Peyer's patch (tissue), 4 donors: Measurements from ENCODE around the gene WDR49.

Source experiments
- POLR2A ChIP-seq, 2 donors: fragments of 450-650 bp; IDR thresholded peaks; one replicate each; pipeline ENCODE4 v1.5.1; 2017; ENCODE audit warnings: antibody characterized with exemption in 2 of 2, mild to moderate bottlenecking in 2 of 2, moderate library complexity in 2 of 2
- TF ChIP-seq, protein P1 (sequence below), 6 experiments: fragments of 450-650 bp in 4 of 6; fragments of 200-600 bp in 2 of 6; sonication (generic) in 1 of 6; IDR thresholded peaks; one replicate each; pipeline ENCODE4 v1.5.1; 2017 to 2019; ENCODE audit warnings: antibody characterized with exemption in 6 of 6, mild to moderate bottlenecking in 3 of 6, moderate library complexity in 1 of 6

DNA sequence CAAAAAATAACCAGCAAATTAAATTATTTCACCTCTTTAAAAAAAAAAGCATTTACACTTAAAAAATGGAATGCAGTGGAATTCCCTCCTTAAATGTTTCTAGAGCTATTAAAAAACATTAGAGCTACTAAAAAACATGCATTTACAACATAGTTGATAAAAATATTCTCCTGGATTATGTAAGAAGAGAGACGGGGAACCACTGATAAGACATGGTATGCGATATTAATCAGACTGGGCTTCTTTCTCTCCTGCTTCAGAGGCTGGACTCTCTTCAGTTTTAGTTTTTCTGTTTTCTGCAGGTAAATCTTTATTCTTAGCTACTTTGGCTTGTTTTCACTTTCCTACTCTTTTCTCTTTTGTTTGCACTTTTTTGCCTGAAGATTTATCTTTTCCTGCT lies 40.4 kb upstream of the WDR49 start:
- TF ChIP-seq, protein P1, sequence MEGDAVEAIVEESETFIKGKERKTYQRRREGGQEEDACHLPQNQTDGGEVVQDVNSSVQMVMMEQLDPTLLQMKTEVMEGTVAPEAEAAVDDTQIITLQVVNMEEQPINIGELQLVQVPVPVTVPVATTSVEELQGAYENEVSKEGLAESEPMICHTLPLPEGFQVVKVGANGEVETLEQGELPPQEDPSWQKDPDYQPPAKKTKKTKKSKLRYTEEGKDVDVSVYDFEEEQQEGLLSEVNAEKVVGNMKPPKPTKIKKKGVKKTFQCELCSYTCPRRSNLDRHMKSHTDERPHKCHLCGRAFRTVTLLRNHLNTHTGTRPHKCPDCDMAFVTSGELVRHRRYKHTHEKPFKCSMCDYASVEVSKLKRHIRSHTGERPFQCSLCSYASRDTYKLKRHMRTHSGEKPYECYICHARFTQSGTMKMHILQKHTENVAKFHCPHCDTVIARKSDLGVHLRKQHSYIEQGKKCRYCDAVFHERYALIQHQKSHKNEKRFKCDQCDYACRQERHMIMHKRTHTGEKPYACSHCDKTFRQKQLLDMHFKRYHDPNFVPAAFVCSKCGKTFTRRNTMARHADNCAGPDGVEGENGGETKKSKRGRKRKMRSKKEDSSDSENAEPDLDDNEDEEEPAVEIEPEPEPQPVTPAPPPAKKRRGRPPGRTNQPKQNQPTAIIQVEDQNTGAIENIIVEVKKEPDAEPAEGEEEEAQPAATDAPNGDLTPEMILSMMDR (IDR thresholded peaks at IDR 0.05) = no peak
- no peak for TF ChIP-seq POLR2A (IDR thresholded peaks at IDR 0.05)
